ENCODE results near the gene HOXC5.

The HOXC5 gene

GRCh38 chr12:53995378-53996239 is 37.2 kb upstream of the HOXC5 start:
- no peak for DNase-seq (ENCODE audit: low read depth in 2 of 2)

DNA sequence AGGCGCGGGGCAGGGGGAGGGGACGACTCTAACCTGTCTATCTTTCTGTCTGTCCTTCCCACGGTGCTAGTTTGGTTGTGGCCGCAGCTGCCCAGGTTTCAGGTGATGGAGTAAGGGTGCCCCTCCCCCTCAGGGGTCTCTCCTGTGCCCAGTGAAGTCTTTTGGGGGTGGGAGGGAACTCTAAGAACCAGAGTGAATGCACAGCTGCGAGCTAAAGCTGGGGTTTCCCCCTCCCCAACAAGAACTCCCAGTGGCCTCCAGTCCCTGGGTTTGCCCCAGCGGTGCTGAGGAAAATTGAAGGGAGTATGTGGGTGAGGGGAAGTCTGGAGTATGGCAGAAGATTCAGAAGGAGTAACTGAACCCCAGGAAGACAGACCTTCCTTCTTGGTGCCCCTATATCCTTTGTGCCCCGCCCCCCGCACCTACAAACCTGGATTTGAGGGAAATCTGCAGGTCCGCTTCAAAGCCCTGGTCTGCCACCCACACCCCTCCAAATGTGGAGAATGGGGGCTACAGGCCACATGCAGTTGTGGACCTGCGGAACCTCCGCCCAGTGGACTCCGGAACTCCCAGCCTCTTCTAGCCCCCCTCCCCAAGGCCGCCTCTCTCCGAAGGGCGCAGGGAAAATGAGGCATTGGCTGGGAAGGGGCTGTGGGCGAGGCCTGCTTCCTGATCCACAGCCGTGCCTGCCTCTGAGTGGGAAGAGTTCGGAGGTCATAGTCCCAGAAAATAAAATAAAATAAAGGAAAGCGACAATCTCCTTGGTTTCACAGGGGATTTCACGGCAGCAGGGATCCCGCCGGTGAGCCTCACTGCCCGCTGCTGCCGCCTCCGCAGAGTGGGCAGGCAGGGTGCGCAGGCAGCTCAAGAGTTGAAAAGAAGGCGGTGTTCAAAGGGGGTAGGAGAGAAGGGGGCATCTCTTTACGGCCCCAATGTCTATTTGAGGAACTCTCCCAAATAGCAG is 36.3 kb upstream of the HOXC5 start:
- no peak for DNase-seq (ENCODE audit: low read depth in 2 of 2)

DNA sequence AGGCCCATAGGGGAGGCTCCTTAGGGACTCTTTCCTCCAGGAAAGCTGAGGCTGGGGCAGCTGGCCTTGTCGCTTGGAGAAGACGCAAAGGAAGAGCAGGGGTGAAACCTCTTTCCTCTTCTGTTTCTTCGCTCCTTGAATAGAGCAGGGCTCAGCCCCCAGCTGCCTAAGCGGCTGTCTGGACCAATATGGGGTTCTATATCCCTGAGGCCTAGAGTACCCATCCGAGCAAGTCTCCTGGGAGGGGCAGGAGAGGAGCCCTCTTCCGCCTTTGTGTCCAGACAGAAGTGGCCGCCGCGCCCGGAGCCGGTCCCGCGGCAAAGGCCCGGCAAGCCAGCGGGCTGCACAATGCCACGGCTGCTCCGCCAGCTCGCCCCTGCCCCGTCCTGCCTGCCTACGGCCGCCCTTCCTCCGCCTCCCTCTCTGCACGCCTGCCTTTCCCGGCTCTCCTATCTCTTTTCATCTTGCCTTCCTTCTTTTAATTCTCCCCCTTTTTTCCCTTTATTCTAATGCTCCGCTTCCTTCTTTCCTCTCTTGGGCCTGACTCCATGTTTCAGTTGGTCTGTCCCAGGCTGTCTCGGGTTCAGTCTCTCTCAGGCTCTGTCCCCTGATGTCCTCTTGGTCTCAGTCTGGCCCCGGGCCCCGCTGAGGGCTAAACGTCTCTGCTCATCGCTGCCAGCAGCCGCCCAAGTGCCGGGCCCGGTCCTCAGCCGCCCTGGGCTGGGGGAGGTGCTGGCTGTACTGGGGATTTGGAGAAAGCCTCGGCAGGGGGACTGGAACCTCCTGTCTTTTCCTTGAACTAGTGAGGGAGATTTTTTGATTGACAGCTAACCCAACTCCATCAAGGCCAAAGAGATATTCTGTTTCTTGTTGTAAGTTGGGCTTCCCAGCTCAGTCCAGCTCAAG is 35.4 kb upstream of the HOXC5 start:
- no peak for DNase-seq (ENCODE audit: low read depth in 2 of 2)

DNA sequence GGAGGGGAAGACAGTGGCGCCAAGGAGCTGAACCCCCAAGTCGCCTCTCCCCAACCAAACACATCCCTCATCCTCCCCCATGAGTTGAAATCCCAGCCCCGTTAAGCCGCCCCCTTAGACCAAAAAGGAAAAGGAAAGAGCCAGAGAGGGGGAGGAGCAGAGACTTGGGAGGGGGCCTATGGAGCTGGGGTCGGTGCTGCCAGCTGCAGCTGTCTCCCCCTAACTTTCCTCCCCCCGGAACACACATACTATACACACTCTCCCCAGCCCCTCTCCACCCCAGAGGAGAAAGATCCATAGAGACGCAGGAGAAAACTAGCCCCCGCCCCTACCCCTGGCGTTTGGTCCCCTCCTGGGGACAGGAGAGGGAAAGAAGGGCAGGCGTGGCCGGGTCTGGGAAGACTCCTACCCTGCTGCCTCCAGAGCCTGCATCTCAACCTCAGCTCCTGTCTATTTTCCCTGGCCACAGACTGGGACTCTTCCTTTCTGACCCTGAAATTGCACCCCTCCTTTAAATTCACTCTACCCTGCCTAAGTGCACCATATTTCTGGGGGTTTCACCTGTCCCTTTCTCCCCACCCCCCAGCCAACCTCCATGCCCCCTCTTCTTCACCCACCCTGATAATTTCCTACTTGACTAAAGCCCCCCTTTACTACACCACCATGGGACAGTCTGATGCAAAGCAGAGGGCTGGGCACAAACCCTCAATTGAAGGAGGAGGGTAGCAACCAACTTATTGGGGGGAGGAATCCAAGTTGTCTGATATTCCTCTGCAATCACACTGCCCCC is 34.5 kb upstream of the HOXC5 start:
- no peak for DNase-seq (ENCODE audit: low read depth in 2 of 2)

- no peak for DNase-seq (ENCODE audit: low read depth in 2 of 2)
Observed at GRCh38 chr12:53998900-53999236, 34.0 kb upstream of the HOXC5 start.

DNA sequence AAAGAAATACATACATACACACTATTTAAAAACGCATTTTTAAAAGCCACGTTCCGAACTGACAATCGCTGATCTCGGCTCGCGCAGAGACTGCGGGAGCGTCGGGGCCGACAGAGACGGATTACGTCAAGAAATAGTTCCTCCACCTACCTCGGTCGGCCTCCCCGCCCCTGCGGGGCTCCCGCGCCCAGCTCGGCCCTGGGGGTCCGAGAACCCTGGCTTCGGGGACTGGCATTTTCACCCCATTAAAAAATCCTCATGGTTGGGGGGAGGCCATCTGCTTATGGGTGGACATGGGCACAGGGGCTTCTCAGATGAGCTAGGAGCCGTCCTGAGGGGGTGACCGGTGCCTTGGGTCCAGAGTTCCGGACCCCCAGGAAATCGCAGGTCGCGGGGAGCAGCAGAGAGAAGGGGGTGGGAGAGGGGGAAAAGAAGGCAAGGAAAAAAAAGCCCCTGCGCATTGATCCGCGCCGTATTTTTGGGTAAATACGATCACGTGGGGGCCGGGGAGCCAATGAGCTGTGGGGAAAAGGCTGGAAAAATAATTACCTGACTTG is 33.2 kb upstream of the HOXC5 start:
- DNase-seq (ENCODE audit: low read depth in 2 of 2), result no peak

- no peak for DNase-seq (ENCODE audit: low read depth in 2 of 2)
Observed at GRCh38 chr12:54000116-54001114, 32.4 kb upstream of the HOXC5 start, which contains the start of gene HOXC9. Gene HOXC9, plus strand, starts transcription at chr12:54000161. Its CDS starts 28 bp downstream, at chr12:54000189.

DNA sequence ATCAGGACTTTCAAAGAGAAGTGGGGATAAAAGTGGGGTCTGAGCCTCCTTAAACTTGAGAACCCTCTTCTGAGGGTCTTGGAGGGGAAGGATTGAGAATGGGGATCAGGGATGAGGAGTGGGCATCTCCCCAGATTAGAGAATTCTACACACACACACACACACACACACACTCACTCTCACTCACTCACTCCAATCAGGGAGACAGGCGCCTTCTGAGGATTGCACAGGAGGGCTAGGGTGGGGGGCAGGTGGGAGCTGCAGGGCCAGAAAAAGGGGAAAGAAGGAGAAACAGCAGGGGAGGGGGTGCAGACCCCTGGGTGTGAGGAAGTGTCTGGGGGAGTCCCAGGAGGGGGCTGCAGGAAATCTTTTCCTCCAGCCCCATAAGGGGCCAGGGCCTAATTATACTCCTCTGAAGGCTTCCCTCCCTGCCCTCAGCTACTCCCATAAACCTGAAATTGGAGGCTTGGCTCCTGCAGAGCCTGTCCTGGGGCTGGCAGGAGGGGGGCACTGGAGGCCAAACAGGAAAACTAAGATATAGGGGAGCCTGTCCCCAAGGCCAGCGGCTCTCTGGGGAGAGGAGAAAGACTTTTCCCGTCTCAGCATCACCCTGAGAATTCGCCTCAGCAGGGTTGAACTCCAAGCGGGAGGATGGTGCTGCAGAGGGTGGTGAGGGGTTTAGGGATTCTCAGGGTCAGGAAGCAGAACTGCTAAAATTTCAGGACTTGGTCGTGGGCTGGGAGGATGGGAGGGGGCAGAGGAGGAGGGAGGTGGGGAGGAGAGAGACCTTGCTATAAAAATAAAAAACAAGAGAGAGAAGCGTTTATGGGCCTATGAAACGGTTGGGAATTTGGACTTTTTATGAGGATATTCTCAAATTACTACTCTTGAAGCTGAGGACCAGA is 31.3 kb upstream of the HOXC5 start:
- DNase-seq (ENCODE audit: low read depth in 2 of 2), result no peak

DNA sequence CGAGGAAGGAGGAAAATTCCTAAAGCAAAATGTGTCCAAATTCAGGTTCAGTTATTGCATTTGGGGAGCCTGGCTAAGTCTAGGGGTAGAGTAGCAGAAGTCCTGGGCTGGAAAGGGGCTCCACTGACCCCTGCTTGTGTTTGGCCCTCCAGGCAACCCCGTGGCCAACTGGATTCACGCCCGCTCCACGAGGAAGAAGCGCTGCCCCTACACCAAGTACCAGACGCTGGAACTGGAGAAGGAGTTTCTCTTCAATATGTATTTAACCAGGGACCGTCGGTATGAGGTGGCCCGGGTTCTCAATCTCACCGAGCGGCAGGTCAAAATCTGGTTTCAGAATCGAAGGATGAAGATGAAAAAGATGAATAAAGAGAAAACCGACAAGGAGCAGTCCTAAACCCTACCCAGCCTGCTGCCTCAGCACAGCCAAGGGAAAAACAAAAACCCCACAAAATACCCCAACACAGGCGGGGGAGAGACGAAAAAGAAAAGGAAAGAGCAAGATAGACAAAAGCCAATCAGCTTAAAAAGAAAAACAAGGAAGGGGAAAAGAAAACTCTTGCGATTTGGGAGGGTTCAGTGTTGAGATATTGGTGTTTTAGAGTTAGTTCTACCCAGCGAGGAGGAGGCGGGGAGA is 30.5 kb upstream of the HOXC5 start:
- no peak for DNase-seq (ENCODE audit: low read depth in 2 of 2)

DNA sequence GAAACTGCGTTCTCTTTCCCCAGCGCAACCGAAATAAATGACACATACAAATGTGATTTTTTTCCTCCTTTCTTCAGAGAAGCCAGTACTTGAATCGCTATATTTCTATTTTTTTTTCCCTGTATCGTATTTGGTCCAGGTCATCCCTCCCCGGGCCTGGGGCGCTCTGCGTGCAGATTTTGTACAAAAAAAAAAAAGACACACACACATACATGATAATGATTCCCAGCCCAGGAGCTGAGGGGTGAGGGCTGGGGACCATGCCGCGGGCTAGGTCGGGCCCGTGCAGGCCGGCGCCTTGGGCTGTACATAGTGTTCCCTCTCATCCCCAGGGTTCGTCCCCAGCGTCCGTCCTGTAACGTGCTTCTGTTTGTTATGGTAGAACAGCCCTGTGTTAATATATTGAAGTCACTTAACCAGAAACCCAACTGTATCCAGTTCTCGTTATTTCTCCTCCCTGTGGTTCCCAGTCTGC is 29.9 kb upstream of the HOXC5 start:
- no peak for DNase-seq (ENCODE audit: low read depth in 2 of 2)

GRCh38 chr12:54003625-54004024 is 29.2 kb upstream of the HOXC5 start:
- no peak for DNase-seq (ENCODE audit: low read depth in 2 of 2)

DNA sequence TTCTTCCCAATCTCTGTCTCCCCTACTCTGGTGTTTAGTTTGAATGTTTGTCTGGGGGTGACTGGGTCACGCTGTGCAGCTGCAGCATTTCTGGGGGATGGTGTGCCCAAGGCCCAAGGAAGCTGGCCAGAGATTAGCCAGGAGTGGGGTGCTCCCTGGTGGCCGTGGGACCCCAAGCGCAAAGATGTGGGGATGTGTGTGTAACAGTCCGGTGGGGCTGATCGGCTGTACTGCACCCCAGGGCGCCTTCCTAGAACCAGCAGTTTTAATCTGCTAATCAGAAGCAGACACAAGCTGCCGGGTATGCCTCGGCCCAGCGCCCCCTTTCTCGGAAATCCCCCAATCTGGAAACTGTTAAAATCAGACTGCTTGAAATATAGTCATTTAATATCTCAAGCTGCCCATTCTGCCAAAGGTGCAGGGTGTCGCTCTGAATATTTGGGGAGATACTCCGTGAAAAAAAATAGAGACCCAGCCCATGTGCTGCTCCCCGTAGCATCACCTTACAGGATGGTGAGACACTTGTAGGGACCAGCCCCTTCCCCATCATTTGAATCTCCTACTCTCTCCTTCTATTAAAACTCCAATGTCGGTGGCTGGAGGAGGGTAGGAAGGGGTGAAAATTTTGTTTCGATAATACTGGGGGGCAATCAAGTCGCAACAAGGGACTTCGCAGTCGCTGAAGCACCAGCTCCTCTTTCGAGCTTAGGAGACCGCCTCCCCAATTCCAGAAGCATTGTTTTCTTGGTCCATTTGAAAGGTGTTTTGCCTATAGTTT is 28.6 kb upstream of the HOXC5 start:
- DNase-seq (ENCODE audit: low read depth in 2 of 2), result no peak

DNA sequence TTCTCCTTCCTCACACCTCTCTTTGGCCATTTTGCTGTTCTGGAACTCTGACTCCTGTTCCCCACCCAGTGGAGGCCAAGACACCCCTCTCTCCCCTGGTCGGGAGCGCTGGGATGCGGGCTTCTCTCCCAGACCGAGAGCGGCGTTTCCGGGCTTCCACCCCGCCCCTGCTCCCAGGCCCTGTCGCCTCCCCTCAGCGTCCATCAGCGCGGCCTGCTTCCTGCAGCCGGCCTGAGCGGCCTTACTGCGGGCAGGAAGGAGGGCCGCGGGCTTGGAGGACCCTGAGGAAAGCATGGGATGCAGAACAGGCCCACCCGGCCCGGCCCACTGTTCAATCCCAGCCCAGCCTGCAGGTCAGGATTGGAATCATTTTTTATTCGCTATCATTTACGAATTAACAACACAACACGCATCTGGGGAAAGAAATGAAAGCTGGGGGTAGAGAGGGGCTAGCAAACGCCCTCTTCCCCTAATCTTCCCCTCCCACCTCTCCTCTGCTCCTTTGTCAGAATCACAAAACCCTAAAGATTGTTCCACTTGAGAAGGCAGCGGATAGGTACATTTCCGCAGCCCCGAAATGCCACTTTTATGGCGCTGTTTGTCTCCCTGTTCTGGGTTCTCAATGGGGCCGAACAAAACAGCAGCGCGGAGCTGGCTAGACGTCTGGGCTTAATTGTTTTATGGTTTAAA is 27.9 kb upstream of the HOXC5 start:
- DNase-seq (ENCODE audit: low read depth in 2 of 2), result no peak

DNA sequence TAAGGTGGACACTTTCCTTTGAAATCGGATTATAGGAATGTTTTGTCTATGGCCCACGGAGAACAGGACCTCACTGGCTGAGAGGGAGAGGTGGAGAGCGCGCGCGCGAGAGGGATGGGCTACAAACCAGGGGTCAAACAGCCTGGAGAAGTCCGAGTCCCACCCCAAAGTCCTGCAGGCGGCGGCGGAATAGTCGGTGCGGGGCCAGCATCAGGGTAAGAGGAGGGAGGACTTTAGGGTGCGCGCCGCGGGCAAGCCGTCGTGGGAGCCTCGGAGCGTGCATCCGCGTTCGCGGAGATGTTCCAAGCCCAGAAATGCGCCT is 27.4 kb upstream of the HOXC5 start:
- no peak for DNase-seq (ENCODE audit: low read depth in 2 of 2)

GRCh38 chr12:54005853-54006558 is 26.8 kb upstream of the HOXC5 start:
- peak; percentile 58 to 73 for DNase-seq (ENCODE audit: low read depth in 2 of 2)
